Measurements from ENCODE around the gene ENGASE. TPM values are rescaled to one million over a fixed set of nuclear protein-coding genes. Genes with fewer than 3 reads are reported as not detected.

ENGASE gene
- total RNA-seq, 1 experiment from 2014 or later: 58.0 TPM

GRCh38 chr17:79050551-79050950, 24.1 kb upstream of the ENGASE start:
- Mint-ChIP-seq H3K4me3 (ENCODE audit: low read depth, unreplicated experiment) (no peak overlapping the region), H3K4me1 (ENCODE audit: low read depth, unreplicated experiment) (peaks cover 6% of the 10 kb centered on the region), H3K27ac (ENCODE audit: unreplicated experiment) (no peak overlapping the region), H3K27me3 (ENCODE audit: unreplicated experiment) (peaks cover 91% of the 10 kb centered on the region), H3K36me3 (ENCODE audit: insufficient read depth, unreplicated experiment) (peaks cover 4% of the 10 kb centered on the region), H3K9me3 (ENCODE audit: low read depth, unreplicated experiment) (no peaks in the 10 kb centered on the region)
- TF ChIP-seq, protein P1, sequence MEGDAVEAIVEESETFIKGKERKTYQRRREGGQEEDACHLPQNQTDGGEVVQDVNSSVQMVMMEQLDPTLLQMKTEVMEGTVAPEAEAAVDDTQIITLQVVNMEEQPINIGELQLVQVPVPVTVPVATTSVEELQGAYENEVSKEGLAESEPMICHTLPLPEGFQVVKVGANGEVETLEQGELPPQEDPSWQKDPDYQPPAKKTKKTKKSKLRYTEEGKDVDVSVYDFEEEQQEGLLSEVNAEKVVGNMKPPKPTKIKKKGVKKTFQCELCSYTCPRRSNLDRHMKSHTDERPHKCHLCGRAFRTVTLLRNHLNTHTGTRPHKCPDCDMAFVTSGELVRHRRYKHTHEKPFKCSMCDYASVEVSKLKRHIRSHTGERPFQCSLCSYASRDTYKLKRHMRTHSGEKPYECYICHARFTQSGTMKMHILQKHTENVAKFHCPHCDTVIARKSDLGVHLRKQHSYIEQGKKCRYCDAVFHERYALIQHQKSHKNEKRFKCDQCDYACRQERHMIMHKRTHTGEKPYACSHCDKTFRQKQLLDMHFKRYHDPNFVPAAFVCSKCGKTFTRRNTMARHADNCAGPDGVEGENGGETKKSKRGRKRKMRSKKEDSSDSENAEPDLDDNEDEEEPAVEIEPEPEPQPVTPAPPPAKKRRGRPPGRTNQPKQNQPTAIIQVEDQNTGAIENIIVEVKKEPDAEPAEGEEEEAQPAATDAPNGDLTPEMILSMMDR (IDR thresholded peaks at IDR 0.05; ENCODE audit: unreplicated experiment): no peak
- BruUV-seq (replicated peaks): no TSS peak
- intact Hi-C loops (cut with micrococcal nuclease; ENCODE audit: unreplicated experiment): no loop called here
- no peak for DNase-seq
- CTCF ChIA-PET: no interaction called here

GRCh38 chr17:79051306-79051705, 23.3 kb upstream of the ENGASE start:
- CTCF ChIA-PET: no interaction called here
- Mint-ChIP-seq H3K4me3 (ENCODE audit: low read depth, unreplicated experiment) (no peak overlapping the region), H3K4me1 (ENCODE audit: low read depth, unreplicated experiment) (no peaks in the 10 kb centered on the region), H3K9me3 (ENCODE audit: low read depth, unreplicated experiment) (no peaks in the 10 kb centered on the region), H3K27ac (ENCODE audit: unreplicated experiment) (no peak overlapping the region), H3K27me3 (ENCODE audit: unreplicated experiment) (peaks cover 91% of the 10 kb centered on the region), H3K36me3 (ENCODE audit: insufficient read depth, unreplicated experiment) (no peaks in the 10 kb centered on the region)
- TF ChIP-seq, protein P1 (IDR thresholded peaks at IDR 0.05; ENCODE audit: unreplicated experiment): no peak
- BruUV-seq (replicated peaks): no TSS peak
- DNase-seq: no peak
- intact Hi-C loops (cut with micrococcal nuclease; ENCODE audit: unreplicated experiment): no loop called here

DNA sequence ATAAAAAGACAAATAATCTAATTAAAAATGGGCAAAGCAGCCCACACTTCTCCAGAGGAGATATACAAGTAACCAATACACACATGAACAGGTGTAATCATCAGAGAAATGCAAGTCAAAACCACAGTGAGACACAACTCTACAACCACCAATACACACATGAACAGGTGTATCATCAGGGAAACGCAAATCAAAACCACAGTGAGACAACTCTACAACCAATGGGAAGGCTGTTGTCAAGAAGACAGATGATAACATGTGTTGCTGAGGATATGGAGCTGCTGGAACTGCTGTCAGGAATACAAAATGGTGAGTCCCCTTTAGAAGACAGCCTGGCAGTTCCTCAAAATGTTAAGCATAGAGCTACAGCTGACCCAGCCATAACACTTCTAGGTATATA, 22.5 kb upstream of the ENGASE start:
- no peaks in the 10 kb centered on the region for H3K36me3 Mint-ChIP-seq (ENCODE audit: insufficient read depth, unreplicated experiment)
- no peaks in the 10 kb centered on the region for H3K4me1 Mint-ChIP-seq (ENCODE audit: low read depth, unreplicated experiment)
- H3K27ac Mint-ChIP-seq (ENCODE audit: unreplicated experiment): no peak overlapping the region
- no peak overlapping the region for H3K4me3 Mint-ChIP-seq (ENCODE audit: low read depth, unreplicated experiment)
- intact Hi-C loops (cut with micrococcal nuclease; ENCODE audit: unreplicated experiment): no loop called here
- CTCF ChIA-PET: no interaction called here
- H3K27me3 Mint-ChIP-seq (ENCODE audit: unreplicated experiment): peaks cover 89% of the 10 kb centered on the region
- BruUV-seq (replicated peaks): no TSS peak
- TF ChIP-seq, protein P1 (IDR thresholded peaks at IDR 0.05; ENCODE audit: unreplicated experiment): no peak
- no peak for DNase-seq
- H3K9me3 Mint-ChIP-seq (ENCODE audit: low read depth, unreplicated experiment): no peaks in the 10 kb centered on the region

DNA sequence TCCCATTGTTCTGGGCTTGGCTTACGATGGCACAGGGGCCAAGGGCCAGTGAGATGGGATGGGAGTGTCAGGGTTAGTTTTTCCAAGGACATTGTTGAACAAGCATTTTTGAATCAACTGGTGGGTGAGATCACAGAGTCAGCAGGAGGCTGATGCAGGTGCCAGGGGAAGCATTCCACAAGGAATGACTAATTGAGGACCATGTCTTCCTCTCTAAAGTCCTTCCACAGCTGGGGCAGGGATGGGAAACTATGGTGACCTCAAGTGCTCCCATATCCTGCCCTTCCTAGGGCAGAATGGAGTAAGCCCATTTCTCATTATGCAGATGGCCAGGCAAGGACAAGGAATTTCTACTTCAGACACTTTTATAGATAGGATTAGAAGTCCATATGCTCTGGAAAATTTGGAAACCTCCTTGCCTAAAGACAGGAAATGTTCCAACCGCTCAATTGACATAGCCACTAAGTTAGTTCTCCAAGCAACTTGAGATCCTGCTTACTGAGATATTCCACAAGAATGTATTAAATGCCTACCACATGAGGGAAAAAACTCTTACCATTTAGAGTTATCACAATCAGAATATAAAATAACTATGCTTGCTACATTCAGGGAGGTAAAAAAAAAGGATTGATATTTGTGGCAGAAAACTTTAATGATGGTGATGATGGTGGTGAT, 21.2 kb upstream of the ENGASE start:
- TF ChIP-seq, protein P1 (IDR thresholded peaks at IDR 0.05; ENCODE audit: unreplicated experiment): no peak
- Mint-ChIP-seq H3K9me3 (ENCODE audit: low read depth, unreplicated experiment) (no peaks in the 10 kb centered on the region), H3K36me3 (ENCODE audit: insufficient read depth, unreplicated experiment) (no peaks in the 10 kb centered on the region), H3K4me1 (ENCODE audit: low read depth, unreplicated experiment) (no peaks in the 10 kb centered on the region), H3K27ac (ENCODE audit: unreplicated experiment) (no peak overlapping the region), H3K4me3 (ENCODE audit: low read depth, unreplicated experiment) (no peak overlapping the region), H3K27me3 (ENCODE audit: unreplicated experiment) (peaks cover 80% of the 10 kb centered on the region)
- no peak for DNase-seq
- CTCF ChIA-PET: no interaction called here
- intact Hi-C loops (cut with micrococcal nuclease; ENCODE audit: unreplicated experiment): no loop called here
- BruUV-seq (replicated peaks): no TSS peak
